Skeletal muscle satellite cell (primary cell): ENCODE results near the gene COX6B2.
"Not testable (repeated sequence)": the region's sequence is repeated elsewhere in the genome, so short reads cannot be mapped to it uniquely, and the experiment has no call there.

Experiments
- H3K27me3 ChIP-seq: 2 replicates; pipeline ENCODE4 v1.7.0; 2013; ENCODE audit warnings: low read length; ENCODE audit not compliant: control insufficient read depth, insufficient read depth
- H3K36me3 ChIP-seq: 2 replicates; pipeline ENCODE4 v1.7.0; 2013; ENCODE audit warnings: mild to moderate bottlenecking, control low read depth, low read length; ENCODE audit not compliant: insufficient read depth
- H3K4me1 ChIP-seq: 2 replicates; pipeline ENCODE4 v1.7.0; 2013; ENCODE audit warnings: low read length; ENCODE audit not compliant: control insufficient read depth, insufficient read depth
- H3K4me2 ChIP-seq: 2 replicates; pipeline ENCODE4 v1.7.0; 2013; ENCODE audit warnings: mild to moderate bottlenecking, low read length
- H3K4me3 ChIP-seq: 2 replicates; pipeline ENCODE4 v1.7.0; 2013; ENCODE audit warnings: low read length
- H3K9ac ChIP-seq: 2 replicates; pipeline ENCODE4 v1.7.0; 2013; ENCODE audit warnings: mild to moderate bottlenecking, low read depth, low read length, moderate library complexity
- H3K9me3 ChIP-seq: replicated peaks from 2 replicates; pipeline ENCODE4 v1.7.0; 2013; ENCODE audit warnings: mild to moderate bottlenecking, control low read depth, low read length

COX6B2 gene

DNA sequence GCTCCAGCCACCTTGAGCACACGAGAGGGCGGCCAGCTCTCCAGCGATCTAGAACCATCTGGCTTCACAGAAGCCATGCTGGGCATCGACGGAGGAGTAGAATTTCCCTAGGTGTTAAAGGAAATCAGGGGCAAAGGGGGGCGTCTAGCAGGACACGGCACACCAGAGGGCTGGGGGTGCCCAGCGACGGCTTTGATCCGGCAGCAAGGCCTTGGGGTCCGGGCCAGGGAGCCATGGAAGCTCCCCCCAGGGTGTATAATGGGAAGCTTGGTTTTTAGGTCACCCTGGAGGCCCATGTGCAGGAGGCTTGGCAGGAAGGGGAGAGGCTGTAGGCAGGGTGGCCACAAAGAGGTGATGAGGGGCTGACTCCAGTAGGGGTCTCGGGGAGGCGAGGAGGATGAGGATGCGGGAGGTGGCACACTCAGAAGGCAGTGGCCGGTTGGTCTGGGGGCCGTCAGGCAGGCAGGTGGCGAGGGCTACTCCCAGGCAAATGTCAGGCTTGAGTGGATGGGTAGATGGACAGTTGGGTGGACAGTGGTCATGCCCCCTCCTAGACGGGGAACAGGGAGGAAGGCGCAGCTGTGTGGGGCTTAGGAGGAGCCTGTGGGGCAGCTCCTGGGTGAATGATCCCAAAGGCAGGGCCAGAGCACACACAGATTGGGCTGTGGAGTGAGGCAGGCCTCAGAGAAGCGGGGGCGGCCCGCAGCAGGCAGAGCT, 9.3 kb downstream of the COX6B2 start:
- Histone ChIP-seq H3K4me3 (no peak overlapping the region), H3K4me2 (peak overlapping the region; percentile 26), H3K9me3 (no peaks in the 10 kb centered on the region), H3K9ac (no peak overlapping the region), H3K36me3 (no peaks in the 10 kb centered on the region), H3K27me3 (no peaks in the 10 kb centered on the region), H3K4me1 (peaks cover 33% of the 10 kb centered on the region)

DNA sequence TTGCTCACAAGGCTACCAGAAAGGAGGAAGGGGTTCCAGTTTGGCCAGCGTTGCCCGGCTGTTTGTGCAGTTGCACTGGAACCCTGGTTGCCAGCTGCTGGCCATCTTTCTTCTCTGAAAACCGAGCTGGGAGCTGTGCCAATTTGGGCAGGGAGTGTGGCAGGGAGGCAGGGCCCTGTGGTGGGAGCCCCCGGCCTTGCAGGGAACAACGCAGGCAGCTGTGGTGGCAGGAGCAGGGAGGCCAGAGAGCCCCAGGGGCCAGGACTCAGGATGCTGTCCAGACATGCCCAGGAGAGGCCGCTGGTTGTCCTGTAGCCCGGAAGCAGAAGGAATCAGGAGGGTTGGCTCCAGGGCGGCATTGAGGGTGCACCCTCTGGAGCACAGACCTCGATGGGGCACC, 10.1 kb downstream of the COX6B2 start:
- no peak overlapping the region for H3K4me3 ChIP-seq
- no peaks in the 10 kb centered on the region for H3K36me3 ChIP-seq
- H3K4me1 ChIP-seq: peaks cover 35% of the 10 kb centered on the region
- H3K4me2 ChIP-seq: no peak overlapping the region
- no peaks in the 10 kb centered on the region for H3K27me3 ChIP-seq
- H3K9me3 ChIP-seq: no peaks in the 10 kb centered on the region
- H3K9ac ChIP-seq: no peak overlapping the region

DNA sequence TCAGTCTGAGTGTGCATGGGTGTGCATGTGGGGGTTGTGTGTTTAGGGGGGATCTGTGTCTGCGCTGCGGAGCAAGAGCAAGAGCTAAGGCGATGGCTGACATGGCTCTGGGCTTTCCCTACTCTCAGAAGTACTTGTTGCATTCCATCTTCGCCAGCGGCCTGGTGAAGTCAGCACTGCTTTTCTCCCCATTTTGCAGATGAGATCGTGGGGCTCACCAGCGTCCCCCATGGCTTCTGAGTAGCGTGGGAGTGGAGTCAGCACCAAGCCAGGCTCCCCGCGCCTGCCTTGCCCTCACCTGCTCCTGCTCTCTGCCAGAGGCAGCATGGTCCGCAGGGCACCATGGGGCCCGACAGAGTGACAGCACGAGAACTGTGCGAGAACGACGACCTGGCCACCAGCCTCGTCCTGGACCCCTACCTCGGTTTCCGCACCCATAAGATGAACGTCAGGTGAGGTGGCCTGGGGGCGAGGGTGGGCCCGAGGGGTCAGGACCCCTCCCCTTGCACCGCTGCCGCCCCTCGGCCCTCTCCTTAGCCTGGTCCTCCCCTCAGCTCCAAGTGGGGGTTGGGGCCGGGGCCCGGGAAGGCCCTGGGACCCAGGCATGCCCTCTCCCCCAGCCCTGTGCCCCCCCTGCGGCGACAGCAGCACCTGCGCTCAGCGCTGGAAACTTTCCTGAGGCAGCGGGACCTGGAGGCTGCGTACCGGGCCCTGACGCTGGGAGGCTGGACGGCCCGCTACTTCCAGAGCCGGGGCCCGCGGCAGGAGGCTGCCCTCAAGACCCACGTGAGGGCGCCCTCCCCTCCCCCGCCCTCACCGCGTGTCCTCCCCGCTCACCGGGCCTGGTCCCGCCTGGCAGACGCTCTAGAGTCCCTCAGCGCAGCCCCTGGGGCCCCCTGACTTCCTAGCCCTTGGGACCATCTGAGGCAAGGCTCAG, 12.7 kb downstream of the COX6B2 start:
- Histone ChIP-seq H3K36me3 (no peaks in the 10 kb centered on the region), H3K4me2 (peak overlapping the region; percentile 95), H3K4me3 (peak overlapping the region; percentile 54), H3K27me3 (peaks cover 6% of the 10 kb centered on the region), H3K9me3 (no peaks in the 10 kb centered on the region), H3K4me1 (peaks cover 43% of the 10 kb centered on the region), H3K9ac (no peak overlapping the region)

DNA sequence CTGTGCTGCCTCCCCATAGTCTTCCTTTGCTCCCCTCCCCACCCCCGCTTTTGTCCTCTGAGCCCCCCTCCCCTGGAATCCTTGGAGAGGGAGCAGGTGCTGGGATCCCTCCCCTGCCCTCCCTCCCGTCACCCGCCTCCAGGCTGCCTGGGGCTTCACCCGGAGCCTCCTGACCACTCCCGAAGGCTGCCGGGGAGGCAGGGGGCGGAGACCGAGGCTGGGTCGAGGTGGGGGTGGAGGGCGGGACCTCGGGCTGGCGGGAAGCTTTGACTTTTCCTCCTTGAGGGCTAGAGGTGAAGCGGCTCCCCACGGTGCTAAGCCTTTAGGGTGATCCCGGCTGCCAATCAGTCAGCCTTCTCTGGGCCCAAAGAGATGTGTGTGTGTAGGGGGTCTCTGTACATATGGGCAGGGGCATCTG, 13.3 kb downstream of the COX6B2 start:
- peak overlapping the region; percentile 78 for H3K4me3 ChIP-seq
- H3K4me1 ChIP-seq: peaks cover 40% of the 10 kb centered on the region
- no peaks in the 10 kb centered on the region for H3K9me3 ChIP-seq
- H3K9ac ChIP-seq: no peak overlapping the region
- H3K27me3 ChIP-seq: peaks cover 10% of the 10 kb centered on the region
- peak overlapping the region; percentile 95 for H3K4me2 ChIP-seq
- no peaks in the 10 kb centered on the region for H3K36me3 ChIP-seq

DNA sequence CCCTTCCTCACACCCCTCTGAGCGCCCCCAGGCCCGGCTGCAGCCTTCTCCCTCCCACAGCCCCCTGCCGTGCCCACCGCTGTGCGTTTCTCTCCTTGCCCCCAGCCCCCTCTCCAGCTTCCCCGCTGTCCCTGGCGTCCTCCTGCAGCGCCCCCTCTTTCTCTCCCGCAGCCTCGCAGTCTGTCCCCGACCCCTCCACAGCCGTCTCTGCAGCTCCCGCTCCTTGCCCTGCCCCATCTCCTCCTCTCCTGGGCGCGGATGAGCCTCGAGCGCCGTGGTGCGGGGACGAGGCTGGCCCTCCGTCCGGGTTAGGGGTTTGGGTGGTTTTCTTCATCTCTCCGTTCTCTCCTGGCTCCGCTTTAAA, 13.8 kb downstream of the COX6B2 start:
- peak overlapping the region; percentile 95 for H3K4me2 ChIP-seq
- H3K4me3 ChIP-seq: peak overlapping the region; percentile 78
- peaks cover 36% of the 10 kb centered on the region for H3K4me1 ChIP-seq
- peak overlapping the region; percentile 80 for H3K9ac ChIP-seq
- no peaks in the 10 kb centered on the region for H3K9me3 ChIP-seq
- H3K27me3 ChIP-seq: peaks cover 10% of the 10 kb centered on the region
- H3K36me3 ChIP-seq: no peaks in the 10 kb centered on the region

DNA sequence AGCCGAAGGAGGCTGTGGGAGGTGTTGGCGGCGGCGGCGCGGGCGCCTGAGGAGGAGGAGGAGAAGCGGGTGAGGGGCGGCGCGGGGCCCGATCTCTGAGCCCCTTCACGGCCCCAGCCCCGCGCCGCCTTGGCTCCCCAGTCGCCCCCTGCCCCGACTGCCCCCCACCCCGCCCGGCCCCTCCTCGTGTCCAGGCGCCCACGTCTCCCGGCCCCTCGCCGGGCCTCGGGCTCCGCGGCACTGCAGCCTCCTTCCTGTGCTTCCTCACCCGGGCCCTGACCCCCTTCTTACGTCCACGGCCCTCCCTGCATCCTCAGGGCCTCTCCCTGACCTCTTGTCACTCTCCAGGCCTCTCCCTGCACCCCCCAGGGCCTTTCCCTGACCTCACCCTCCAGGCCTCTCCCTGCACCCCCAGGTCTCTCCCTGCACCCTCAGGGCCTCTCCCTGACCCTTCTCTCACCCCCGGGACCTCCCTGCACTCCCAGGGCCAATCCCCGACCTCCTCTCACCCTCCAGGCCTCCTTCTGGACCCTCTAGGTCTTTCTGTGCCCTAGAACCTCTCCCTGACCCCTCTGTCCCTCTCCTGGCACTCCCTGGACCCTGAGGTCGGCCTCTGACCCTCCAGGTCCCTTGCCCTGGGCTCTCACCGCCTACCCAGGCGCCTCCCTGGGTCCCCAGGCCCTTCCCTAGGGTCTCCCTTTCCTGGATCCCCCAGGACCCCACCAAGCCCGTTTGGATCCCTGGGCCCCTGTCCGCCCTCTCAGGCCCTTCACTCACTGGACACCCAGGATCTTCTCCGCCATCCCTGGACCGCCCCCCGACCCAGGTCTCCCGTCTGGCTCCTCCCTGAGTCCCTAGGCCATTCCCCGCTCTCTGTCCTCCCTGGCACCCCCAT, 14.4 kb downstream of the COX6B2 start:
- Histone ChIP-seq H3K36me3 (no peaks in the 10 kb centered on the region), H3K9ac (peak overlapping the region; percentile 80), H3K4me3 (peak overlapping the region; percentile 78), H3K4me1 (peaks cover 30% of the 10 kb centered on the region), H3K9me3 (no peaks in the 10 kb centered on the region), H3K27me3 (peaks cover 10% of the 10 kb centered on the region), H3K4me2 (peak overlapping the region; percentile 95)

DNA sequence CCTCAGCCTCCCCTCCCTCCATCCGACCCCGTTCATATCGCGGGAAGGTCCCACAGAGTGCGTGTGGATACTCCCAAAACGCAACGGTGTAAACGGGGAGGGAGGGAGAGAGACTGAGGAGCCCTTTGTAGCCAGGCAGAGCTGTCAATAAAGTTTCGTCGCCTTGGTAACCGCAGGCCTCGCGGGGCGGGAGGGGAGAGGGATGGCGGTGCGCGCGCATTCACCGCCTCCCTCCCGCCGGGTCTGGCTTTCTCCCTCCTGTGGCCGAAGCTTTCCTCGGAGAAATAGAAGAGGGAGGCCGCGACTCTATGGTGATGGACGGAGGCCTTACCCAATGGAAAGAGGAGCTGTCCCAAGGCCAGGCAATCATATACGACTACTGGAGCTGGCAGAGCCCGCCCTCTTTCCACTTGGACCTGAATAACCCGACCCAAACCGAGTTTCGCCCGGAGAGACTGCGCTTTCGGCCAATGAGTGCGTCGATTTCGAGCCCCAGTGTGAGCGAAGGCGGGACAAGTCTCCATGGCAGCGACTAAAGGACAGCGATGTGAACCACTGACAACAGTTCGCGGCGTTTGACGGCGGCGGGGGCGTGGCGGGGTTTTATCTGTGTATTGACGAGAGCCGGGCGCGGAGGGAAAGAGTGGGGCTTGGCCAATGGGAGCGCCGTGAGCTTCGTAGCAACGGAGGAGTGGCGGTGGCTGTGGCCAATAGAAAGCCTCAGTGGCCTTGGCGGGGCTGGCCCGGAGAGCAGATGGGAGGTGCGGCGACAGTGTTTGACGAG, 15.2 kb downstream of the COX6B2 start, which contains the start of gene KMT5C:
Gene KMT5C, plus strand, starts transcription at position 772 of the 784 bp plus-strand sequence. CDS start 2,061 bp downstream, outside the sequence.
- Histone ChIP-seq H3K4me3 (peak within 1 kb of the TSS; percentile 78), H3K4me2 (peak within 1 kb of the TSS; percentile 95), H3K27me3 (peaks cover 10% of the 10 kb centered on the region), H3K9ac (peak within 1 kb of the TSS; percentile 86), H3K9me3 (no peaks in the 10 kb centered on the region), H3K36me3 (no peaks in the 10 kb centered on the region), H3K4me1 (peaks cover 22% of the 10 kb centered on the region)

DNA sequence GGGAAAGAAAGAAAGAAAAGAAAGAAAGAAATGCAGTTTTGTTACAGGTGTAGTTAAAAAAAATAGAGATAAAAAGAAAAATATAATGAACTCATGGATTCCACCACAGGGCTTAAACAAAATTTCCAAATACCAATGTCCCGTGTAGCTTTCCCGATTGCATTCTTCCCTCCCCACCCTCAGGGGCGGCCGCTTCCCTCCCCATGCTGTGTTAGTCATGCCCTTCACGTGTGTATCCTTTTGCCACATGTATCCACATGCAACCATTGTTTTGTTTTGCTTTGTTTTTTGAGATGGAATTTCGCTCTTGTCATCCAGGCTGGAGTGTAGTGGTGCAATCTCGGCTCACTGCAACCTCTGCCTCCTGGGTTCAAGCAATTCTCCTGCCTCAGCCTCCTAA, 18.4 kb downstream of the COX6B2 start:
- no peaks in the 10 kb centered on the region for H3K9me3 ChIP-seq
- no peak overlapping the region for H3K4me2 ChIP-seq
- no peak overlapping the region for H3K4me3 ChIP-seq
- peaks cover 17% of the 10 kb centered on the region for H3K4me1 ChIP-seq
- H3K27me3 ChIP-seq: peaks cover 22% of the 10 kb centered on the region
- no peak overlapping the region for H3K9ac ChIP-seq
- H3K36me3 ChIP-seq: no peaks in the 10 kb centered on the region

DNA sequence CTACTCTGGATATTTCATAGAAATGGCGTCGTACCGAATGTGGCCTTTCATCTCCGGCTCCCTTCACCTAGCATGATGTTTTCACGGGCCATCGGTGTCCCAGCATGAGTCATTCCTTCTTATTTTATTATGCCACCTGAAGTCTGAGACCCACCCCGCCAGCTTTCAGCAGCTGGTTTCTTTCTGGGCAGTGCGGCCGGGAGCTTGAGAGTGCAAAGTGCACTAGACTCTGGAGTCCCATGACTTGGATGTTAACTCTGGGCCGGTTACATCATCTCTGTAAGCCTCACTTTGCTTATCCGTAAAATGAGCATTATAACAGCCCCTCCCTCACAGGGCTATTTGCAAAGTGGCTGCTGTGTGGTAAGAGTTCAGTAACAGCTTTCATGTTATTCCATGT, 20.6 kb downstream of the COX6B2 start:
- Histone ChIP-seq H3K4me2 (no peak overlapping the region), H3K4me3 (no peak overlapping the region), H3K9me3 (no peaks in the 10 kb centered on the region), H3K4me1 (peaks cover 6% of the 10 kb centered on the region), H3K9ac (no peak overlapping the region), H3K27me3 (peaks cover 22% of the 10 kb centered on the region), H3K36me3 (no peaks in the 10 kb centered on the region)

DNA sequence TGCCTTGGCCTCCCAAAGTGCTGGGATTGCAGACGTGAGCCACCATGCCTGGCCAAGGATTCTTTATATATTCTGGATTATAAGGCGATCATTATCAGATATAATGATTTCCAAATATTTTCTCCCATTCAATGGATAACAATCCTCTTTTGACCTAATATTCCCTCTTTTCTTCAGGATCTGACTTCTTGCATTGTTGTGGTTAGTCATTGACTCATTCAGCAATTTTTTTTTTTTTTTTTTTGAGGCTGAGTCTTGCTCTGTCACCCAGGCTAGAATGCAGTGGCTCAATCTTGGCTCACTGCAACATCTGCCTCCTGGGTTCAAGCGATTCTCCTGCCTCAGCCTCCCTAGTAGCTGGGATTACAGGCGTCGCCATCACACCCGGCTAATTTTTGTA, 24.7 kb downstream of the COX6B2 start:
- H3K4me1 ChIP-seq, H3K4me3 ChIP-seq, H3K4me2 ChIP-seq, H3K9ac ChIP-seq, H3K36me3 ChIP-seq, H3K9me3 ChIP-seq: not testable (repeated sequence)
- peaks cover 12% of the 10 kb centered on the region for H3K27me3 ChIP-seq
